ENCODE results near the gene CADPS2.

The CADPS2 gene

DNA sequence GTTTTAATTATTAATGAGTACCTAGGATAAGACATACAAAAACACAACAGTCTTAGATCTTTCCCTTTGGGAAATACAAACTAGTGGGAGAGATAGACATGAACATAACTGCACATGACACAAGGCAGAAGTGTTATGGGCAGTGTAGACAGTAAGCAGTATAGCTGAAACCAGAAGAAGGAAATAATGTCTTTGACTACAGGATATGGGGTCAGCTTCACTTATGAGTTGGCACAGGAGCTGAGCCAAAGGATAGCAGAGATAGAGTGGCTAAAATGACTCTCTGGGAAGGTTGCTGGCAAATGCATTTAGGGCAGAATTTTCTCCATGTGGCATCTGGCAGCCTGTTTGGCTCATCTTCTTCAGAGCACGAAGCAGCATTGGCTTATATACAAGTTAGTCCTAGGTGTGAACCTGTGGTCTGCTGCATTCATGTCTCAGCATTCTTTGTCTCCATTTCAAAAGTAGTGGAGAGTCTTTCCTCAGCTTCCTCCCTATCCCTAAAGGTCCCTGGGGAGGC, 521.4 kb downstream of the CADPS2 start:
- Mint-ChIP-seq H3K36me3 (ENCODE audit: low read depth) (no peaks in the 10 kb centered on the region), H3K4me3 (no peak overlapping the region), H3K27me3 (ENCODE audit: low read depth) (no peaks in the 10 kb centered on the region), H3K27ac (no peak overlapping the region), H3K9me3 (no peaks in the 10 kb centered on the region), H3K4me1 (no peaks in the 10 kb centered on the region)
- TF ChIP-seq, protein P1, sequence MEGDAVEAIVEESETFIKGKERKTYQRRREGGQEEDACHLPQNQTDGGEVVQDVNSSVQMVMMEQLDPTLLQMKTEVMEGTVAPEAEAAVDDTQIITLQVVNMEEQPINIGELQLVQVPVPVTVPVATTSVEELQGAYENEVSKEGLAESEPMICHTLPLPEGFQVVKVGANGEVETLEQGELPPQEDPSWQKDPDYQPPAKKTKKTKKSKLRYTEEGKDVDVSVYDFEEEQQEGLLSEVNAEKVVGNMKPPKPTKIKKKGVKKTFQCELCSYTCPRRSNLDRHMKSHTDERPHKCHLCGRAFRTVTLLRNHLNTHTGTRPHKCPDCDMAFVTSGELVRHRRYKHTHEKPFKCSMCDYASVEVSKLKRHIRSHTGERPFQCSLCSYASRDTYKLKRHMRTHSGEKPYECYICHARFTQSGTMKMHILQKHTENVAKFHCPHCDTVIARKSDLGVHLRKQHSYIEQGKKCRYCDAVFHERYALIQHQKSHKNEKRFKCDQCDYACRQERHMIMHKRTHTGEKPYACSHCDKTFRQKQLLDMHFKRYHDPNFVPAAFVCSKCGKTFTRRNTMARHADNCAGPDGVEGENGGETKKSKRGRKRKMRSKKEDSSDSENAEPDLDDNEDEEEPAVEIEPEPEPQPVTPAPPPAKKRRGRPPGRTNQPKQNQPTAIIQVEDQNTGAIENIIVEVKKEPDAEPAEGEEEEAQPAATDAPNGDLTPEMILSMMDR (IDR thresholded peaks at IDR 0.05; ENCODE audit: unreplicated experiment in 3 of 3), result no peak

DNA sequence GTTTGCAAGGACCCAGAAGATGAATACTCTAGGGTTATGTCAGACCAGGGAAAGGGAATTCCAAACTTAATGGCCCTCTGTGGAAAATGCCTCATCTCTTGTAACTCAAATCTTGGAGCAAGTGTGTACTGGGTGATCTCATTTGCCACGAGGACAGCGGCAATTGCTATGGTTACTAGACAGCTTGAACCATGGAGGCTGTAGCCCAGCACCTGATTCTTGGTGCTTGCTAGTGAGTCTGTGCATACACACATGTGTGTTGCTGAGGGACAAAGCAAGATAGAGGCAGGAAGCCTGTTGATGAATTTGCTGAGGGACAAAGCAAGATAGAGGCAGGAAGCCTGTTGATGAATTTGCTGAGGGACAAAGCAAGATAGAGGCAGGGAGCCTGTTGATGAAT, 523.1 kb downstream of the CADPS2 start:
- no peaks in the 10 kb centered on the region for H3K4me1 Mint-ChIP-seq
- H3K27me3 Mint-ChIP-seq (ENCODE audit: low read depth), result no peaks in the 10 kb centered on the region
- TF ChIP-seq, protein P1 (IDR thresholded peaks at IDR 0.05; ENCODE audit: unreplicated experiment in 3 of 3), result no peak
- no peaks in the 10 kb centered on the region for H3K9me3 Mint-ChIP-seq
- no peak overlapping the region for H3K4me3 Mint-ChIP-seq
- H3K27ac Mint-ChIP-seq, result no peak overlapping the region
- H3K36me3 Mint-ChIP-seq (ENCODE audit: low read depth), result no peaks in the 10 kb centered on the region

DNA sequence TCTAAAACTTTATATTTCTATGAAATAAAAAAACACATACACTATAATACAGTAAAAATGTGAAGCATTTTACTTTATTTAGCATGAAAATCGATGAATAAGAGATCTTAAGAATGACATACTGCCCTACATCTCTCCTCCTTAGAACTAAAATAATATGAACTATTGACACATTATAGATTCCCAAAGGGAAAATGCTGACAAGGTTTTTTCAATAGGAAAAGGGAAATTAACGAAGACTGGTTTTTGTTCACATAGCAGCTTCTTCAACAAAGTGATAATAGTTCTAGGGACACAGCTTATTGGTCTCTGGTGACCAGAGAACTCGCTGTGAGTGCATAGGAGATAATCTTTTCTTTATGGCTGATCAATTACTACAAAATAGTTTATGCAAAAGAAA, 523.8 kb downstream of the CADPS2 start:
- TF ChIP-seq, protein P1 (IDR thresholded peaks at IDR 0.05; ENCODE audit: unreplicated experiment in 3 of 3), result no peak
- Mint-ChIP-seq H3K27ac (no peak overlapping the region), H3K27me3 (ENCODE audit: low read depth) (no peaks in the 10 kb centered on the region), H3K9me3 (no peaks in the 10 kb centered on the region), H3K4me3 (no peak overlapping the region), H3K36me3 (ENCODE audit: low read depth) (no peaks in the 10 kb centered on the region), H3K4me1 (no peaks in the 10 kb centered on the region)

DNA sequence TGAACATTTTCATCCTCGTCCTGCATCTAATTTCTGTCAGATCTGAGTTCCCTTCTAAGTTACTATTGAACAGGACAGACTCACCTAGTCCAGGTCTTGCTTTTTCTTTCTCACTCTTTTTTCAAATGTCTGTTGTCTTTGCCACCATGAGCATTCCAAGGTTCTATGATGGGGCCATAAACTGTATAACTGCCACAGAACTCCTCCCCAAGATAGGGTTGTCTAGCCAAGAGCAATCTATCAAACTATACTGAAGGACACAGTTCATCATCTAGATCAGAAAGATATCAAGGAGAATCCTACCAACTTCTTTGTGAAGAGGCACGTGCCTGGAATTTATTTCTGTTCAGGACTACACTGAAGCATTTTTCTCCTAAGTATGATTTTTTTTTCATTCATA, 531.6 kb downstream of the CADPS2 start:
- Mint-ChIP-seq H3K27me3 (ENCODE audit: low read depth) (peaks cover 10% of the 10 kb centered on the region), H3K27ac (no peak overlapping the region), H3K4me3 (no peak overlapping the region), H3K36me3 (ENCODE audit: low read depth) (no peaks in the 10 kb centered on the region), H3K9me3 (no peaks in the 10 kb centered on the region), H3K4me1 (no peaks in the 10 kb centered on the region)
- TF ChIP-seq, protein P1 (IDR thresholded peaks at IDR 0.05; ENCODE audit: unreplicated experiment in 3 of 3), result no peak

DNA sequence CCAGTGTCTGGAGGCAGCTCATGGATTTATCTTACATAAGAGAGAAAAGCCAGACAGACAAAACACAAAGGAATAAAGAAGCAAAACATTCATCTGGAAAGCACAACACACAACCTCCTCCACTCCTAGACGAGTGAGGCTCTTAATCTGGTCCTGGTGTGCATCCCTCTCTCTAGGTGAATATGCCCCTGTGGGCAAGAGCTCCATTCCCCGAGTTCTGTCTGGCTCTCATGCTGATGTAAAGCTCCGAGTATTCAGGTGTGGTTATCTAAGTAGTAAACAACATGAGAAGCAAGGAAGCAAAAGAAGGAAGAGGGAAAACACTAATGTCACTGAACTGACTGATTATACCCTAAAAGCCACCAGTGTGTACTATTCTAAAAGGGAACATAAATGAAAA, 533.8 kb downstream of the CADPS2 start:
- Mint-ChIP-seq H3K4me3 (no peak overlapping the region), H3K27ac (no peak overlapping the region), H3K27me3 (ENCODE audit: low read depth) (peaks cover 23% of the 10 kb centered on the region), H3K9me3 (no peaks in the 10 kb centered on the region), H3K36me3 (ENCODE audit: low read depth) (no peaks in the 10 kb centered on the region), H3K4me1 (no peaks in the 10 kb centered on the region)
- TF ChIP-seq, protein P1 (IDR thresholded peaks at IDR 0.05; ENCODE audit: unreplicated experiment in 3 of 3), result no peak

DNA sequence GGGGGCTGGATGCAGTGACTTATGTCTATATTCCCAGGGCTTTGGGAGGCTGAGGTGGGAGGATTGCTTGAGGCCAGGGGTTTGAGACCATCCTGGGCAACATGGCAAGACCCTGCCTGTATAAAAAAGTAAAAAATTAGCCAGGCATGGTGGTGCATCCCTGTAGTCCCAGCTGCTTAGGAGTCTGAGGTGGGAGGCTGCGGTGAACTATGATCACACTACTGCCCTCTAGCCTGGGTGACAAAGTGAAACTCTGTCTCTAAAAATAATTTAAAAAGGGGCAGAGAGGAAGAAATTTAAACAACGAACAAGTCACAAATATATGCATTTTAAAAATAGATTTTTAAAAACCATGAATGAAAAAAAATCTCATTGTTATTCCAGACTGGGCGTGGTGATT, 535.6 kb downstream of the CADPS2 start:
- peaks cover 24% of the 10 kb centered on the region for H3K27me3 Mint-ChIP-seq (ENCODE audit: low read depth)
- H3K4me3 Mint-ChIP-seq, result no peak overlapping the region
- H3K9me3 Mint-ChIP-seq, result no peaks in the 10 kb centered on the region
- H3K27ac Mint-ChIP-seq, result no peak overlapping the region
- TF ChIP-seq, protein P1 (IDR thresholded peaks at IDR 0.05; ENCODE audit: unreplicated experiment in 3 of 3), result no peak
- H3K36me3 Mint-ChIP-seq (ENCODE audit: low read depth), result no peaks in the 10 kb centered on the region
- H3K4me1 Mint-ChIP-seq, result no peaks in the 10 kb centered on the region

Data from nephron (organoid).